ENCODE measurements around the gene TRPM2.

Gene TRPM2

GRCh38 chr21:44490405-44490804 is 137.0 kb downstream of the TRPM2 start:
- no peak for DNase-seq

- DNase-seq = no peak
These were observed 137.4 kb downstream of the TRPM2 start for GRCh38 chr21:44490816-44491215.
